Stimulated activated CD8-positive, alpha-beta memory T cell treated with anti-CD3 and anti-CD28 coated beads, Interleukin-7, amount 100 ng/mL, for 24 hours (primary cell): ENCODE results near the gene BTBD17.

Source experiments
- DNase-seq: peaks from one replicate; pipeline ENCODE4 v3.0.0-alpha.2; 2020; ENCODE audit warnings: low read depth

Gene BTBD17

GRCh38 chr17:74335529-74336062, 26.1 kb downstream of the BTBD17 start:
- DNase-seq: no peak

DNA sequence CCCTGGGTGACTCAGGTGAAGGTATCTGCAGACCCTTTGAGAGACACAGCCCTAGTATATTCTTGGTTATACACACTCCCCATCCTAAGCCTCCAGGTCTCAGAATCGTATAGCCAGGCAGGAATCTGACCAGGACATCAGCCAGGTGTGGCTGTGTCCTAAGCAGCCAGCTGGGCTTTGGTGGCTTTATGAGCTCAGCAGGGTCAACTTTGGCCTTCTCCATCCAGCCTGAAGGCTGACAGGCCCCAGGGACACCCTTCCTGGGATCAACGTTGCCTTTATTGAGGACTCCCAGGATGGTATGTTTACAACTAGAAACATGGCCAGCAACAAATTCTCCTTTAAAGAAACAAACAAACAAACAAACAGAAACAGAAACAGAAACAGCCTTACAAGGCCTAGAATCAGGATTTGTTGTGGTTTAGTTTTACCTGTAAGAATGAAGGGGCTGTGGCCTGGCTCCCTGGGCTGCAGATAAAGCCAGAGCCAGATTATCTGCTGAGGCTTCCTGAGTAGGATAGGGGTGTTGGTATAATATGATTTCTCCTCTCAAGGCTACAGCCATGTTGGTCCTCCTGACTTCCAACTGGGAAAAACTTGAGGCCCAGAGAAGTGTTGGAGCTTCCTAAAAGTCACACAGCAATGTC, 27.2 kb downstream of the BTBD17 start:
- no peak for DNase-seq

DNA sequence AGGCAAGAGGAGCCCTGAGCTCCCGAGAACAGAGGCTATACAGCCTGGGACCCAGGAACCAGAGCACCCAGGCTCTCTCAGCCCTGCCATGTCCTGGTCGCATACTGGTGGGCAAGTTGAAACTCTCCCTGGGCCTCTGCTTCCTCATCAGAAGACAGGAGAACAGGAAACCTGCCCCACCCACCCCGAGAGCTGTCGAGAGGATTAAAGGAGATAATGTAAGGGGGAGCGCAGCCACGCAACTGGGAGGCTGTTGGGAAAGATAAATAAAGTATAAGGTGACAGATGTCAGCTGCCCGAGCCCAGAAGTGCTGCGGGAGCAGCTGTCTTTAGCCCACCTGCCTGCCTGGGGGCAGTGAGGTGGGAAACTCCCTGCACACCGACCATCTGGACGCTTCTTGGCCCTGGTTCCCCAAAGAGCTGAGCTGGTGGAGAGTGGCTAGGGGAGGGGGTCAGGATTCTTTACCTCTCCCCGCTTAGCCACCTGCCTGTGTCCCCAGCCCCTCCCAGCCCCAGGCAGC, 28.8 kb downstream of the BTBD17 start:
- no peak for DNase-seq

- no peak for DNase-seq
Measured at GRCh38 chr17:74332017-74332650, 29.5 kb downstream of the BTBD17 start.

GRCh38 chr17:74330446-74330845, 31.2 kb downstream of the BTBD17 start:
- no peak for DNase-seq

- no peak for DNase-seq
Measured at GRCh38 chr17:74329378-74329777, 32.3 kb downstream of the BTBD17 start.

GRCh38 chr17:74328487-74328886, 33.2 kb downstream of the BTBD17 start:
- no peak for DNase-seq

GRCh38 chr17:74326506-74326905, 35.2 kb downstream of the BTBD17 start:
- no peak for DNase-seq

GRCh38 chr17:74325743-74326379, 35.8 kb downstream of the BTBD17 start, which contains the start of gene KIF19:
KIF19 (plus strand) TSS chr17:74326226; CDS start chr17:74326350, 124 bp downstream.
- peak; percentile 27 for DNase-seq

GRCh38 chr17:74325376-74325742, 36.3 kb downstream of the BTBD17 start:
- DNase-seq: no peak

DNA sequence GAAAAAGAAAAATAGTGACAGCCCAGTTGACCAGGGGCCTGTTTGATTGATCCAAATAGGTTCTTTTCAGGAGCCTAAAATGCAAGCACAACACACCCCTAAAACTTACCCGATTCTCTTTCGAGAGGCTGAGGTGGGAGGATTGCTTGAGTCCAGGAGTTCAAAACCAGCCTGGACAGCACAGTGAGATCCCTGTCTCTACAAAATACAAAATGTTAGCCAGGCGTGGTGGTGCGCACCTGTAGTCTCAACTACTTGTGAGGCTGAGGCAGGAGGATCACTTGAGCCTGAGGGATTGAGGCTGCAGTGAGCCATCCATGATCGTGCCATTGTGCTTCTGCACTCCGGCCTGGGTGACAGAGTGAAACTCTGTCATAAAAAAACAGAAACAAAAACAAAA, 37.1 kb downstream of the BTBD17 start:
- DNase-seq: no peak

DNA sequence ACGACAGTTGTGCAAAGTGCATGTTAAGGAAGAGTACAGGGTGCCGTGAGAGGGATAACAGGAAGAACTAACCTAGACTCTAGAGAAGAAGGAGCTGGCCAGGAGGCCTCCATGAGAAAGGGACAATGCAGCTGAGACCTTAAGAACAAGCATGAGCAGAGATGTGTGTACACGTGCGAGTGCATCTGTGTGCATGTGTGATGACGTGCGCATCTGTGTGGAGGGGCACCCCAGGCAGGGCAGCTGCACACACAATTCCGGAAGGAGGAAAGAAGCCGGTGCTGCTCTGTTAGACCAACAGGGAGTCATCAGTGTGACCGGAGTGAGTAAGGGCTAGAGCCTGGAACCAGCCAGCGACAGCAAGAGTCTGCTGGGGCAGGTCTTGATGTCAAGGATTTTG, 43.3 kb downstream of the BTBD17 start:
- no peak for DNase-seq

DNA sequence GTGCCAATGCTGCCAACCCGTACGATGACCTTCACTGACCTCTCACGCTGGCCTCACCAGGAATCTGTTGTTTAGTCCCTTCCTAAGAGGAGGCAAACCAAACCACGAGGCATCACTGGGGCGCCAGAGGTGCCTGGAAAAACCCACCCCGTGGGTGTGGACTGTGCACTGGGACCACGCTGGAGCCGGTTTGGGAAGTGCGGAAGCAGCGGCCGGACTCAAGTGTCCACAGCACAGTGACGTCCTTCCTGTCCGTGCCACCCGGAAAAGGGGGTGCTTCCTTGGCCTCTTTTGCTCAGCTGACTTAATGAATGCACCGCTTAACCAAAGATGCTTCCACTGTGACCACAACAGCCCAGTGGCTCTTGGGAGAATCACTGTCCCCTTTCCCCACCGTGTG, 44.6 kb downstream of the BTBD17 start:
- DNase-seq: no peak

DNA sequence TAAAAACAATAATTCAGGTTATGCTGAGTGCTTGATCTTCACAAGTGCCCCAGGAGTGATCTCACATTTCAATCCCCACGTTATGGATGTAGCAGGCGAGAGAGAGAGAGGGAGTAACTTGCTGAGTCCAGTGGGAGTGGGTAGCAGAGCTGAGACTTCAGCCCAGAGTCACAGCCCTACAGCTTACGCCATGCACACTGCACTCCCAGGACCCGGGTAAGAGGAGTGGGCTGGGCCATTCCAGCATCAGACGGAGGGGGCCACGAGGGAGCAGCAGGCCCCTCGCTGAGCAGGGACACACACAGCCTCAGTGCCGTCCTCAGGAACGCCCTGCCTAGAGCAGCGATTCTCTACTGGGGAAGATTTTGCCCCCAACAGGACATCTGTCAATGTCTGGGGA, 45.4 kb downstream of the BTBD17 start:
- DNase-seq: no peak

GRCh38 chr17:74314877-74315276, 46.8 kb downstream of the BTBD17 start:
- no peak for DNase-seq

DNA sequence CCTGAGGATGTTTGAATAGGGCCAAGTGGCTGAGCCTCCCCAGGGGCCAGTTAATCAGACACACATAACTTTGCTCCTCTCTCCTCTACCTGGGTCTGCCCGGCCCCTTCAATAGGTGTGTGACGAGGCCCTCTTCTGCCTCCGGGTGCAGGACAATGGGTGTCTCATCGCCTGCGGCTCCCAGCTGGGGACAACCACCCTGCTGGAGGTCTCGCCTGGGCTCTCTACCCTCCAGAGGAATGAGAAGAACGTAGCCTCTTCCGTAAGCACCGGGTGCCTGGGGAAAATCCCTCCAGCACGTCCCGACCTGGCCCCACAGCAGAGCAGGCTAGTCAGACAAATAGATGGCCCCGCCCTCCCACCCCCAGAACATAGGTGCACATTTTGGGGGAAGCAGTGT, 51.8 kb downstream of the BTBD17 start:
- DNase-seq: no peak

DNA sequence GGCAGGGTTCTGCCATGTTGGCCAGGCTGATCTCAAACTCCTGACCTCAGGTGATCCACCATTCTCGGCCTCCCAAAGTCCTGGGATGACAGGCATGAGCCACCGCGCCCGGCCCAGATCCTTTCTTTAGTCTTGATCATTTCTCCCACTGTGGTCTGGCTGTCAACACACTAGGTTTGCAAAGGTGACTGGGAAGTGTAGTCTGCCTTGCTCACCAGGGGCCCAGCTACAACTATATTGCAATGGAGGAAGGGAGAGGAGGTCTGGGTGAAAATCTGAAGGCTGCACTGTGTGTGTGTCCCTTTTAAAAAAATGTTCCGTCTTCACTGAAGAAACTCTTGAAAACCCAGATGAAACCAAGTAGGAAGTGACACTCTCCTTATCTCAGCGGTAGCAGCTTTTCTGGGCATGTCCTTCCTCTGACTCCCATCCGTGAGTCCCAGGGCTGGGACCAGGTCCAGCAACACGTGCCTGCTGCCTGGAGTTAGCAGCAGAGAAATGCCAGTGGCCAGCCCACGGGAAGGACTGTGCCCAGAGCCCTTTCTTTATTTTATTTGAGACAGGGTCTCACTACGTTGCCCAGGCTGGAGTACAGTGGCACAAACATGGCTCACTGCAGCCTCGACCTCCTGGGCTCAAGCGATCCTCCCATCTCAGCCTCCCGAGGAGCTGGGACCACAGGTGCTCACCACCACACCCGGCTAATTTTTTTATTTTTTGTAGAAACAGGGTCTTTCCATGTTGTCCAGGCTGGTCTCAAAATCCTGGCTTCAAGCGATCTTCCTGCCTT, 53.5 kb downstream of the BTBD17 start:
- no peak for DNase-seq
